BLaER1 treated with 17β-estradiol and CSF1 and Interleukin-3, amounts not matched to agents 10 nM and 100 nM (cell line): ENCODE results near the gene RARB.

Experiments
- H3K27ac ChIP-seq, 11 experiments: shearing (Covaris generic); formaldehyde crosslinking; 2 replicates each; pipeline ENCODE4 v1.8.1; 2022
- H3K27me3 ChIP-seq, 11 experiments: shearing (Covaris generic); formaldehyde crosslinking; 2 replicates each; pipeline ENCODE4 v1.8.1; 2022
- H3K36me3 ChIP-seq, 11 experiments: shearing (Covaris generic); formaldehyde crosslinking; 2 replicates each; pipeline ENCODE4 v1.8.1; 2022
- H3K4me1 ChIP-seq, 10 experiments: shearing (Covaris generic); formaldehyde crosslinking; 2 replicates each; pipeline ENCODE4 v1.8.1; 2022
- H3K4me2 ChIP-seq, 11 experiments: shearing (Covaris generic); formaldehyde crosslinking; 2 replicates each; pipeline ENCODE4 v1.8.1; 2022
- H3K4me3 ChIP-seq, 10 experiments: shearing (Covaris generic); formaldehyde crosslinking; 2 replicates each; pipeline ENCODE4 v1.8.1; 2022
- H3K9ac ChIP-seq, 11 experiments: shearing (Covaris generic); formaldehyde crosslinking; 2 replicates each; pipeline ENCODE4 v1.8.1; 2022
- H3K9me3 ChIP-seq, 11 experiments: shearing (Covaris generic); formaldehyde crosslinking; replicated peaks in 1 of 11; 2 replicates each; pipeline ENCODE4 v1.8.1; 2022
- H4K20me1 ChIP-seq, 11 experiments: shearing (Covaris generic); formaldehyde crosslinking; 2 replicates each; pipeline ENCODE4 v1.8.1; 2022
- Cebpa-rat ChIP-seq, 11 experiments: shearing (Covaris generic); IDR thresholded peaks; 2 replicates each; pipeline ENCODE4 v1.8.1; 2022

RARB gene

GRCh38 chr3:25416176-25416575 lies 11.9 kb upstream of the RARB start:
- H3K27me3 ChIP-seq, result no peaks in the 10 kb centered on the region
- H3K4me2 ChIP-seq, result no peak overlapping the region
- no peaks in the 10 kb centered on the region for H3K4me1 ChIP-seq
- no peak overlapping the region for H3K9ac ChIP-seq
- H3K9me3 ChIP-seq, result peaks cover 5 to 19% (median 13%) of the 10 kb centered on the region in 11 experiments; a peak in 17 of 22 replicates
- no peaks in the 10 kb centered on the region for H3K36me3 ChIP-seq
- H3K27ac ChIP-seq, result no peak overlapping the region
- no peak for TF ChIP-seq Cebpa-rat (IDR thresholded peaks at IDR 0.05)
- H4K20me1 ChIP-seq, result no peaks in the 10 kb centered on the region
- no peak overlapping the region for H3K4me3 ChIP-seq

GRCh38 chr3:25418596-25418995 lies 9.5 kb upstream of the RARB start:
- no peaks in the 10 kb centered on the region for H3K27me3 ChIP-seq
- no peak overlapping the region for H3K9ac ChIP-seq
- H3K4me1 ChIP-seq, result no peaks in the 10 kb centered on the region
- no peaks in the 10 kb centered on the region for H3K36me3 ChIP-seq
- no peak overlapping the region for H3K4me2 ChIP-seq
- no peak overlapping the region for H3K27ac ChIP-seq
- no peak overlapping the region for H3K4me3 ChIP-seq
- H4K20me1 ChIP-seq, result no peaks in the 10 kb centered on the region
- no peak for TF ChIP-seq Cebpa-rat (IDR thresholded peaks at IDR 0.05)
- H3K9me3 ChIP-seq, result peaks cover 5 to 19% (median 13%) of the 10 kb centered on the region in 11 experiments; a peak in 17 of 22 replicates

GRCh38 chr3:25419251-25419650 lies 8.8 kb upstream of the RARB start:
- H4K20me1 ChIP-seq, result no peaks in the 10 kb centered on the region
- no peaks in the 10 kb centered on the region for H3K27me3 ChIP-seq
- H3K4me1 ChIP-seq, result no peaks in the 10 kb centered on the region
- TF ChIP-seq Cebpa-rat (IDR thresholded peaks at IDR 0.05), result no peak
- H3K36me3 ChIP-seq, result no peaks in the 10 kb centered on the region
- peaks cover 5 to 19% (median 13%) of the 10 kb centered on the region in 11 experiments; a peak in 17 of 22 replicates for H3K9me3 ChIP-seq
- H3K4me2 ChIP-seq, result no peak overlapping the region
- no peak overlapping the region for H3K9ac ChIP-seq
- no peak overlapping the region for H3K27ac ChIP-seq
- no peak overlapping the region for H3K4me3 ChIP-seq

DNA sequence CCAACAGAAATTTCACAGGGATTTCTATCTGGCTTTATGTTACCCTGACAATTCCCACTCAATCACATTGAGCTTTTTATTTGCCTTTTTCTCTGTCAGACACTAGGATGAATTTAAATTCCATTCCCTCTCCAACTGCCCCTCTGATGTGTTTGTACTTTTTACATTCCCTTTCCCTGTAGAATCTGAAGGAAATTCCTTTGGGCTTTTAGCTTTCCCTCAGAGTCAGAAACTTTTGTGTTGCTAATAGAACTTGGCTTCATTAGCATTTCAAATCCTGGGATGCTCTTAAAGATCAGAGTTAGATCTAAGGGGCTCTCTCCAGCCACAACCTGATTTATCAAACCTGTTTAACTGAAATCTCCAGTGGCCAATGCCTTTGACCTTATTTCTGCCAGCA lies 7.9 kb upstream of the RARB start:
- peaks cover 5 to 19% (median 13%) of the 10 kb centered on the region in 11 experiments; a peak in 17 of 22 replicates for H3K9me3 ChIP-seq
- no peak overlapping the region for H3K9ac ChIP-seq
- H3K27me3 ChIP-seq, result no peaks in the 10 kb centered on the region
- TF ChIP-seq Cebpa-rat (IDR thresholded peaks at IDR 0.05), result no peak
- H3K4me1 ChIP-seq, result no peaks in the 10 kb centered on the region
- H3K4me2 ChIP-seq, result no peak overlapping the region
- no peaks in the 10 kb centered on the region for H3K36me3 ChIP-seq
- H3K27ac ChIP-seq, result no peak overlapping the region
- no peaks in the 10 kb centered on the region for H4K20me1 ChIP-seq
- no peak overlapping the region for H3K4me3 ChIP-seq

DNA sequence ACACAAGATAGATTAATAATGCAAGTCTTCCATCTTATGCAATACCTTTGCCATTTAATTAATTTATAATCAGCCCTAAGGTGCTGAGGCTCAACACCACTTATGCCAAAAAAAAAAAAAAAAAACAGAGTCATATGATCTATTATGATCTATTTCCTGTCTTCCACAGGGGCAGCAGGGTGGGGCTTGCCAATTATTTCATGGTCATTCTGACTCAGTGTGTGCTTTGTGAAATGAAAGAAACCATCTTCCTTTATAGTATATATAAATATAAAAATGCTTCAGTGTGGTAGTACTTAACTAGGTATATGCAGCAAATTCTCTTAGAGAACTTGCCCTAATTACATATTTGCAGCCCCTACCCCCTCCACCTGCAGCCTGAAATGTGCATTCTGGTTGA lies 7.2 kb upstream of the RARB start:
- peaks cover 0 to 5% (median 0%) of the 10 kb centered on the region in 11 experiments; a peak in 5 of 22 replicates for H3K27me3 ChIP-seq
- H3K9ac ChIP-seq, result no peak overlapping the region
- no peaks in the 10 kb centered on the region for H4K20me1 ChIP-seq
- no peak for TF ChIP-seq Cebpa-rat (IDR thresholded peaks at IDR 0.05)
- H3K4me1 ChIP-seq, result no peaks in the 10 kb centered on the region
- no peak overlapping the region for H3K4me2 ChIP-seq
- no peak overlapping the region for H3K27ac ChIP-seq
- H3K9me3 ChIP-seq, result peaks cover 5 to 19% (median 13%) of the 10 kb centered on the region in 11 experiments; a peak in 17 of 22 replicates
- H3K36me3 ChIP-seq, result no peaks in the 10 kb centered on the region
- H3K4me3 ChIP-seq, result no peak overlapping the region

GRCh38 chr3:25421747-25422146 lies 6.3 kb upstream of the RARB start:
- Histone ChIP-seq H3K27me3 (peaks cover 5 to 14% (median 8%) of the 10 kb centered on the region in 11 experiments), H3K9ac (no peak overlapping the region), H3K4me3 (no peak overlapping the region), H3K4me1 (no peaks in the 10 kb centered on the region), H3K4me2 (no peak overlapping the region), H4K20me1 (no peaks in the 10 kb centered on the region), H3K27ac (no peak overlapping the region), H3K36me3 (no peaks in the 10 kb centered on the region), H3K9me3 (peaks cover 3 to 14% (median 12%) of the 10 kb centered on the region in 11 experiments; a peak in 17 of 22 replicates)
- no peak for TF ChIP-seq Cebpa-rat (IDR thresholded peaks at IDR 0.05)

DNA sequence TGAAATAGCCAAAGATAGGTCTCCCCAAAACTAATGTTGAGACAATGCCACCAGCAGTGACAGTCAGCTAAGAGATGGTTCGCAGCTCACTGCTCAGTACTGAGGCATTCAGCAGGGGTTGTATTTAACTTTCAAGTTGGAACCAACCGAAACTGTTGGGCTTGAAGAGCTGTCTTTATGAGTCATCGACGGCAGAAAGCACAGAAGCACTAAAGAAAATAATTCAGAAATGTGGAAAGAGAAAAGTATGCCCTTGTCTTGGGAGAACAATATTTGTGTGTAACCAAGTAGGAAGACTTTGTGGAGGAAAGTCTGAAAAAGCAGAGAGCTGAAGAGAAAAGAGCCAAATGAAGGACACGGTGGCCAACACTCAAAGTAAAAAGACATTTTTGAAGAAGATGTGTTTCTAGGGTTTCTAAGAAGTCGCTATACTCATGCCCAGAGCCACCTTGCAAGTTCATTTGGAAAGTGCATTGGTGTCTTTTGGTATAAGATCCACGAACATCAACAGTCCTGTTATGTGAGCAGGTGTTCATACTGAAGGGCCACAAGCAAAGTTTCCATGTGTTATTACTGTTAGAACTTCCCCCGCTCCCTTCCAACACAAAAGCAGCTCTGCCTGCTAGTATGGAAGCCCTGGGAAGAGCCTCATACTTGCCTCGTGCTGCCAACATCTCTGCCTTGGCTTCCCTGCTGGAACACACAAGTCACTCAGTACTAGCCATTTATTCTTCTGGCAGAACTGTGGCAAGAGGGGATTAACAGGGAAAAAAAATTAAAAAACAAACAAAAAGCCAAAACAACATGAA lies 4.1 kb upstream of the RARB start:
- Histone ChIP-seq H3K4me3 (no peak overlapping the region), H3K27ac (no peak overlapping the region), H3K36me3 (no peaks in the 10 kb centered on the region), H3K27me3 (peaks cover 28 to 36% (median 30%) of the 10 kb centered on the region in 11 experiments), H3K4me1 (peaks cover 0 to 12% (median 5%) of the 10 kb centered on the region in 10 experiments; a peak in 5 of 20 replicates), H3K9ac (no peak overlapping the region), H3K9me3 (peaks cover 0 to 6% (median 0%) of the 10 kb centered on the region in 11 experiments; a peak in 4 of 22 replicates), H4K20me1 (no peaks in the 10 kb centered on the region), H3K4me2 (no peak overlapping the region)
- TF ChIP-seq Cebpa-rat (IDR thresholded peaks at IDR 0.05), result no peak

GRCh38 chr3:25424614-25425013 lies 3.4 kb upstream of the RARB start:
- Histone ChIP-seq H3K9me3 (peaks cover 0 to 6% (median 0%) of the 10 kb centered on the region in 11 experiments; a peak in 4 of 22 replicates), H3K4me2 (no peak overlapping the region), H3K9ac (no peak overlapping the region), H3K4me1 (peaks cover 0 to 12% (median 5%) of the 10 kb centered on the region in 10 experiments; a peak in 5 of 20 replicates), H4K20me1 (no peaks in the 10 kb centered on the region), H3K4me3 (no peak overlapping the region), H3K27ac (no peak overlapping the region), H3K36me3 (no peaks in the 10 kb centered on the region), H3K27me3 (peaks cover 34 to 42% (median 36%) of the 10 kb centered on the region in 11 experiments)
- no peak for TF ChIP-seq Cebpa-rat (IDR thresholded peaks at IDR 0.05)

DNA sequence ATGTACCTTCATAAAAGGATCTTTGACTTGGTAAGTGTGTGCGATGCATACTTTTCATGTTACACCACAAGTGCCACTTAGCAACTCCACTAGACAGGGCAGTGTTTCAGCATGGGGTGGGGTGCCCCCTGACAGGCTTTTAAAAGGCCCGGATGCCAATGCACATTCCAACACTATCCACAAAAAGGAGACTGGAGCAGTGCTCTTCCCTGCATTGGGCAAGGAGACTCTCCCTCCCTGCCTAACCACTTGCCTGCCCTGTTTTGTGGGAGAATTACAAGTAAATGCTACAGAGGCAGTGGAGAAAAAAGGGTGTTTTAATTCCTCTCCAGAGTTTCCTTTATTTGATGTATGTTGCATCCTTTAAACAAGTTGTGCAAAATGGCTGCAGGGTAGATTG lies 1.7 kb upstream of the RARB start:
- Histone ChIP-seq H3K9ac (no peak overlapping the region), H3K4me1 (peaks cover 0 to 12% (median 5%) of the 10 kb centered on the region in 10 experiments; a peak in 5 of 20 replicates), H3K27ac (no peak overlapping the region), H3K4me3 (no peak overlapping the region), H3K4me2 (no peak overlapping the region), H3K9me3 (peaks cover 0 to 6% (median 0%) of the 10 kb centered on the region in 11 experiments; a peak in 4 of 22 replicates), H3K27me3 (peaks cover 35 to 52% (median 42%) of the 10 kb centered on the region in 11 experiments), H3K36me3 (no peaks in the 10 kb centered on the region), H4K20me1 (no peaks in the 10 kb centered on the region)
- no peak for TF ChIP-seq Cebpa-rat (IDR thresholded peaks at IDR 0.05)
